NCI-H2081 (cell line): ENCODE data around the gene CCDC9.
"Not testable (repeated sequence)": the region's sequence is repeated elsewhere in the genome, so short reads cannot be mapped to it uniquely, and the experiment has no call there.

Experiments
- DNase-seq, 2 experiments: peaks; one replicate each; lab custom pipeline; 2025; lab: John Stamatoyannopoulos, UW

The CCDC9 gene

DNA sequence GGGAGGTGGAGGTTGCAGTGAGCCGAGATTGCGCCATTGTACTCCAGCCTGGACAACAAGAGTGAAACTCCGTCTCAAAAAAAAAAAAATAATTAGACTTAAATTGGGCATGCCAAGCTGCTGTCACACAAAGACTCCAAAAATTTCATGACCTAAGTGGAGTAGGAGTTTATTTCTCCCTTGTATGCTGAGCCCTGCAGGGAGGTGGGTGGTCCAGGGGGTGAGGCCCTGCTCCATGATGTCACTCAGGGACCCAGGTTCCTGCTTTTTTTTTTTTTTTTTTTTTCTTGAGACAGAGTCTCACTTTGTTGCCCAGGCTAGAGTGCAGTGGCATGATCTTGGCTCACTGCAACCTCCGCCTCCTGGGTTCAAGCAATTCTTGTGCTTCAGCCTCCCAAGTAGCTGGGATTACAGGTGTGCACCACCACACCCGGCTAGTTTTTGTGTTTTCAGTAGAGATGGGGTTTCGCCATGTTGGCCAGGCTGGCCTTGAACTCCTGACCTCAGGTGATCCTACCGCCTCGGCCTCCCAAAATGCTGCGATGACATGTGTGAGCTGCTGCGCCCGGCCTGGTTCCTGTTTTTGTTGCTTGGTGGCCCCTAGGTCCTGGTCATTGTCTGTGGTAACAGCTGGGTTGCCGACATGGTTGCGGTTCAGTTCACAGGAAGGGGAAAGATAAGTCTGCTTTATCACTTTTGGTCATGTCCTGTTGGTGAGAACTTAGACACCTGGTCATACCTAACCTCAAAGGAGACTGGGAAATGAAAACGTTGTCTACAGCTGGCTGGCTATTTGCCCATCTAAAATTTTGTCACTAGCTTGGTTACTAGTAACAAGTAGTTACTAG, 5.8 kb downstream of the CCDC9 start:
- DNase-seq = not testable (repeated sequence)

DNA sequence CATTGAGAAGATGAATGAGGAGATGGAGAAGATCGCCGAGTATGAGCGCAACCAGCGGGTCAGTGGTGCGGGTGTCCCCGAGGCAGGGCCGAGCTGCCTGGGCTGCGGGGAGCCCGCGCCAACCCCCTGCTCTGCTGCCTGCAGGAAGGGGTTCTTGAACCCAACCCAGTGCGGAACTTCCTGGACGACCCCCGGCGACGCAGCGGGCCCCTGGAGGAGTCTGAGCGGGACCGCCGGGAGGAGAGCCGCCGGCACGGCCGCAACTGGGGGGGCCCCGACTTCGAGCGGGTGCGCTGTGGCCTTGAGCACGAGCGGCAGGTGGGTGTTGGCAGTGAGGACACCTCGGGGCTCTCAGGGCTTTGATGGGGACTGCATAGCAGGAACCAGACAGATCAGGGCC, 8.3 kb downstream of the CCDC9 start:
- no peak for DNase-seq

DNA sequence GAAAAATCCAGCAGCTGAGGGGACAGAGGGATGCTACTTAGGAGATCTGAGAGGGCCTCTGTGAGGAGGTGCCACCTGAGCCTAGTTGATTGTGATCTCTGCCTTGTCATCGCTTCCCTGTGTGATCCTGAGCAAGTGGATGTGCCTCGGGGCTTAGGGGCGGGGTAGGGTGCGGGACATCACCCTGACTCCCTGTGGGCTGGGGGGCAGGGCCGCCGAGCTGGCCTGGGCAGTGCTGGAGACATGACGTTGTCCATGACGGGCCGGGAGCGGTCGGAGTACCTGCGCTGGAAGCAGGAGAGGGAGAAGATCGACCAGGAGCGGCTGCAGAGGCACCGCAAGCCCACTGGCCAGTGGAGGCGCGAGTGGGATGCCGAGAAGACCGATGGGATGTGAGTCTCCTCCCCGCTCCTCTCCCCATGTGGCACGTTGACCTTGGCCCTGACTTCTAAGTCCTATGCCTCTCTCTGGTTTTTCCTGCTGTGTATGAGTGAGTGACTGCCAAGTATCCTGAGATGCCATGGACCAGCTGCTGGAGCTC, 10.1 kb downstream of the CCDC9 start:
- no peak for DNase-seq

DNA sequence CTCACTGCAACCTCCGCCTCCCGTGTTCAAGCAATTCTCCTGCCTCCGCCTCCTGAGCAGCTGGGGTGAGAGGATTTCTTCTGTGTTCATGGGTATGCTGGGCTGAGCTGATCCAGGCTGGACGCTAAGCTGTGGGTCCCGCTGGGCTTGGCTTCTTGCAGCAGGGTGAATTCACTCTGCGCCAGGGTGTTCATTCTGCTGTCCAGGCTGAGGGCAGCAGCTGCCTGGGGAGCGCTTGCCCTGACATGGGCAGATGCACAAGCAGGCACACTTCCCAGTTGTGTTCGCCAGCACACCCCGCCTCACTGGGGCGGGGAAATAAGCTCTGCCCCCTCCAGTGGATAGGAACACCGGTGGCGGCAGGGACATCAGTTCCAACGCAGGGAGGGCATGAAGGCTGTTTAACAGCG, 11.0 kb downstream of the CCDC9 start:
- no peak for DNase-seq

DNA sequence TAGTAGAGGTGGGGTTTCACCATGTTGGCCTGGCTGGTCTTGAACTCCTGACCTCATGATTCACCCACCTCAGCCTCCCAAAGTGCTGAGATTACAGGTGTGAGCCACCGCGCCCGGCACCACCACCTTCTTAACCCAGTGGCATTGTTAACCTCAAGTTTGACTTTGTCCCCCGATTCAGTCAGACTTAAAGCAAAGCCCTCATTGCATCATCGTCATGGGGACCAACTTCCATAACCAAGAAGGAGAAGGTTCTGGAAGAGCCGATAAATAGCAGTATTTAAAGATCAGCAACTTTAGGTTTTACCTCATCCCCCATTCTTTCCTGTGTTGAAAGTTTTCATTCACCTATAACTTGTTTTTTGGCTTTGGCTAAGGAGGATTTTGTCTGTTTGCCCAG, 11.7 kb downstream of the CCDC9 start:
- no peak for DNase-seq

DNA sequence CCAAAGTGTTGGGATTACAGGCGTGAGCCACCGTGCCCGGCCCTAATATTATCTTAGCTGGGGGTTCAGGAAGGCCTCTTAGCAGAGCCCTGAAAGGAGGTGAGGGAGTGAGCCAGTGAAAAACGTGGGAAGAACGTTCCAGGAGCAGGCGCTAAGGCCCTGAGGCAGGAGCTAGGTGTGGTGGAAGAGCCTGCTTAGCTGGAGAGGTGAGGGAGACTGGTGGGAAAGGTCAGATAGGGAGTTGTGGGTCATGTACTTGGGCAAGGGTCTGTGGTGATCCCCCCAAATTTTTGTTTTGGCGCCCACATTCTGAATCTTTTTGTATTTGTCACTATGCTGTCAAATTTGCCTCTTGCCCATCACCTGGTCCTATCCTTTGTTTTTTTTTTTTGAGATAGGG, 13.3 kb downstream of the CCDC9 start:
- DNase-seq = no peak

DNA sequence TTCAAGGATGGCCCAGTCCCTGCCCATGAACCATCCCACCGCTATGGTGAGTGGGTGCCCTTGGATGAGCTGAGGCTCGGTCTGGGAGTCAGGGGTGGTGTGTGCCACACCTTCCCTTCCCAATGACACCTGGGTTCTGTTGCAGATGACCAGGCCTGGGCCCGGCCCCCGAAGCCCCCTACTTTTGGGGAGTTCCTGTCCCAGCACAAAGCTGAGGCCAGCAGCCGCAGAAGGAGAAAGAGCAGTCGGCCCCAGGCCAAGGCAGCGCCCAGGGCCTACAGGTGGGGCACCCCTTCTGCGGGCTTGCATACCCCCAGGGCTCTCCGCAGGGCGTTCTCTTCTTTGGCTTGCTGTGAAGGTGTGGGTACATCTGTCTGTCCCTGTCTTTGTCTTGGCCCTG, 14.1 kb downstream of the CCDC9 start:
- no peak for DNase-seq

DNA sequence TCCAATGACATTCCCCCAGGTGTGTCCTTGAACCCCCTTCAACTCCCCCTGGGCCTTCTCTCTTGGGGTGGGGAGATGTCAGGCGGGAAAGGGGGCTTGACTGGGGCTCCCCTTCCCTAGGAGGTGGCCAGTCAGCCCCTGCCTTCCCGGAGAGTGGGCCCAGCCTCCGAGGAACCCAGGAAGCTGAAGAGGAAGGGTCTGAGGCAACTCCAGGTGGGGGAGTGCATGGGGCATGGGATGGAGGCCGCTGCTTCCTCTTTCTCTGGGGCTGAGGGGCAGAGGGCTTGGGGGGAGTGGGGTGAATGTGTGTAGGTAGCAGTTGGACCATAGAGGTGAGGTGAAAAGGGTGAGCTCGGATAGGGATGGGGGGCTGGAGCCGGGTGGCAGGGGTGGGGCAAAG, 15.6 kb downstream of the CCDC9 start:
- no peak for DNase-seq

DNA sequence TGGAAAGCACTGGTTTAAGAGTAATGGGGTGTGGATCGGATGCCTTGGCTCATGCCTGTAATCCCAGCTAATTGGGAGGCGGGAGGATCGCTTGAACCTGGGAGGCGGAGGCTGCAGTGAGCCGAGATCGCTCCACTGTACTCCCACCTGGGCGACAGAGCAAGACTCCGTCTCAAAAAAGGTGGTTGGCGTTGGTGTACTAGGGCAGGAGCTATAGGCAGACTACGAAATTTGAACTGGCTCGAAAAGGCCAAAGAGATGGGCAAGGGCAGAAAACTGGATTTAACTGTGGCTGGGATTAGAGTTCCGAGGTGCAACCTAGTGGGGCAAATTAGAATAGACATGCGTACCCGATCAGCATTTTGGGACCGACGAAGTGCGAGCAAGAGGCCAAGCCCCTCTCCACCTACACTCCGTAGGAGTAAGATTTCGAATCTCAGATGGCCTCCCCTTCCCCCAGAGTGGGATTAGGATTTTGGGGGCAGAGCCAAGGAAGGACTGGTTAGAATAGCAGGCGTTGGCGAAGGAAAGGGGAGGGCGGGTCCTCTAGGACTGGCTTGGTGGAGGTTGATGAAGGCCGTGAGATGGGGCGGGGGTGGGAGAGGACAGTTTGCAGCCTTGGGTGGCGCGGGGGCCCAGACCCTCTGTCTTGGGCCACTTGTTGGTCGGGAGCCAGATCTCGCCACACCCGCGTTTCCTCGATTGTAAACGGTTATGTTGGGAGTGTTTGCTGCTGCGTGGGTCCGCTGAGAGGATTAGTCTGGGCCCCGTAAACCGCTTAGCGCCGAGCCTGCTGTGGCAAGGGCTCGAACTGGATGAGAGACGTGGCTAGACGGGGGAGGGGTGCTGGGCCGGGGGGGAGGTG, 16.4 kb downstream of the CCDC9 start:
- no peak for DNase-seq

DNA sequence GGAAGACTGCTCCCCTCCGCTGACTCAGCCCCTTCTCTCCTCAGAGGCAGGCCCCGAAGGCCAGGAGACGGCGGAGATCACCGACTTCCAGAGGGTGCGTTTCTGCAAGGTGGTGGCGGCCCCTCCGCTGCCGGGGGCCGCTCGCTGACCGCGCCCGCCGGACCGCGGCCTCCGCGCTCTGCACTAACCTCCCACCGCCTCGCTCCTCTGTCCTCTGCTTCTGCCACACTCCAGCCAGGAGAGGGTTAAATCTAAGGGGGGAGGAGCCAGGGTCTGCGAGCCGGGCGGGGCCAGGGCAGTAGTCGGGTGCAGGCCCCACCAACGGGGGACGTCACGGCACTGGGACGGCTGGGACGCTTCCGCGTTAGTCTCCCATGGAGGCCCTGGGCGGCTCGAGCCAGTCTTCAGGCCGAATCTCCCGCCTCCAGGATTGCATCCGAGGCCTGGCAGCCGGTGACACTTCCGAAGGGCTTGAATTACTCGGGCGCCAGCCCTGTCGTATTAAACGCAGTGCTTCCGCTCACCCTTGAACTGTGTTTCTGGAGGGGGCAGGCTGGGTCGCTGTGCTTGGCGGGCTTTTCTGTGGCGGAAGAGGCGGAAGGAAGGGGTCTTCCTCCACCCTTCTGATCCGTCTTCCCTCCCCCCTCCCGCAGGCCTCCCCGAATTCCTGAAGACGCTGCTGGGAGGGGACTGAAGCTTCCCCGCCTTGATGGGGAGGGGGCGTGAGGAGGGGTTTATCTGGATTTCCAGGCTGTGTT, 17.2 kb downstream of the CCDC9 start:
- peak; percentile 48 to 66 for DNase-seq

DNA sequence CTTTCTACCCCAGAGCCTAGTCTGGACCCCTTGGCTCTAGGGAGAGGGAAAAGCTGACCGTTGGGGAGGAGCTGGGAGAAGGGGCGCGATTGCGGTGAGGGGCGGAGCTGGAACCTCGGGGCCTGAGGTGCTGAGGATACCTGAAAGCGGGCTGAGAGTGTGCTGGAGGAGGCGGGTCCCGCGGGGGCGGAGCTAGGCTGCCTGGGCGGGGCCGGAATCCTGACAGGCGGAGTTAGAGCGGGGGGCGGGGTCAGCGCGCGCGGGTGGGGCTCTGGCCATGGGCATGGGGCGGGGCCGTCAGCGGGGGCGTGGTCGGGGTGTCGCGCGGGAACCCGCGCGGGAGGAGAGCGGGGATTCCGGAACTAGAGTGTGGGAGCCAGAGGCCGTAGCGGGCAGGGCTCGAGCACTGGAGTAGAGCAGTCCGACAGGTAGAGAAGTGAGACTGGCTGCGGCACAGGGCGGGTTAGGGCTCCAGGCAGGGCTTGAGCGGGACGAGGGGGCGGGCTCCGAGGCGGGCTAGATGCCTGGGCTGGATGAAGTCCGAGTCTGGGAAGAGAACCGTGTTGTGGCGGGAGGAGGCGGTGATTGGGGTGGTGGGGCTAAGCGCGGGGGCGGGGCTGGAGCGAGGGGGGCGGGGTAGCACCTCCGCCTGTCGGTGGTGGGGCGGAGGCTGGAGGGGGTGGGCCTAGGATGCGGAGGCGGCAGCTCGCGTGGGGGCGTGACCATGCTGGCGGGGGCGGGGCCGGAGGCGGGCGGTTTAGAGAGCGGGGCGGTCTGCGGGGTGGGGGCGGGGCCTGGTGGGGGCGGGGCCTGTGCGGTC, 18.0 kb downstream of the CCDC9 start, which contains the start of gene INAFM1:
INAFM1 (plus strand) TSS at position 815 of the 820 bp plus-strand sequence. CDS start 35 bp downstream, outside the sequence.
- peak; percentile 75 to 91 for DNase-seq

DNA sequence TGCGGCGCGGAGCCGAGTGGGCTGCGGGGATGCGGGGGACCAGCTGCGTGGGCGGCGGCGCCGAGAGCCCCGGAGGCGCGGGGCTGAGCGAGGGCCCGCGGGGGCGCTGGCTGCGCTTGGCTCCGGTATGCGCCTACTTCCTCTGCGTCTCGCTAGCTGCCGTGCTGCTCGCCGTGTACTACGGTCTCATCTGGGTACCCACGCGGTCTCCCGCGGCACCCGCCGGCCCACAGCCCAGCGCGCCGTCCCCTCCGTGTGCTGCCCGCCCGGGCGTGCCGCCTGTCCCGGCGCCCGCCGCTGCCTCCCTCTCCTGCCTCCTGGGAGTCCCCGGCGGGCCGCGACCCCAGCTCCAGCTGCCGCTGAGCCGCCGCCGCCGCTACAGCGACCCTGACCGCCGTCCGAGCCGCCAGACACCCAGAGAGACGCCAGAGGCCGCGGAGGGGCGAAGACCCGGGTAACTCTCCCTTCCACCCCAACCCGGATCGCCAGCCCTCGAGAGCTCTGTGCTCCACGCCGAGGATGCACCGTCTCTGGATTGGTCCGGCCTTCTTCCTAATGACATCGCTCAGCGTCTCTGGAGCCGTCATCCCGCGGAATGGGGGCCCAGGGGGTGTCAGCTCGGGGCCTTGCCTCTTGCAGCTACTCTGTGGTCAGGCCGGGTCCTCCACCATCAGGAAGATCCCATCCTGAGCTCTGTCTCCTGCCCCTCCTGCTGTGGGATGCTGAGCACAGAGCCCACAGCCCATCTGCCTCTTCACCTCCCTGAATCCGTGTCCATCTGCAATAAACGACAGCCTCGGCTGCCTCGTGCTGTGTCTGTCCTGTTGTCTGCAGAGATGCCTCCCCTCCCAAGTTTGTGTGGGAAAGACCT, 18.8 kb downstream of the CCDC9 start:
- no peak for DNase-seq

DNA sequence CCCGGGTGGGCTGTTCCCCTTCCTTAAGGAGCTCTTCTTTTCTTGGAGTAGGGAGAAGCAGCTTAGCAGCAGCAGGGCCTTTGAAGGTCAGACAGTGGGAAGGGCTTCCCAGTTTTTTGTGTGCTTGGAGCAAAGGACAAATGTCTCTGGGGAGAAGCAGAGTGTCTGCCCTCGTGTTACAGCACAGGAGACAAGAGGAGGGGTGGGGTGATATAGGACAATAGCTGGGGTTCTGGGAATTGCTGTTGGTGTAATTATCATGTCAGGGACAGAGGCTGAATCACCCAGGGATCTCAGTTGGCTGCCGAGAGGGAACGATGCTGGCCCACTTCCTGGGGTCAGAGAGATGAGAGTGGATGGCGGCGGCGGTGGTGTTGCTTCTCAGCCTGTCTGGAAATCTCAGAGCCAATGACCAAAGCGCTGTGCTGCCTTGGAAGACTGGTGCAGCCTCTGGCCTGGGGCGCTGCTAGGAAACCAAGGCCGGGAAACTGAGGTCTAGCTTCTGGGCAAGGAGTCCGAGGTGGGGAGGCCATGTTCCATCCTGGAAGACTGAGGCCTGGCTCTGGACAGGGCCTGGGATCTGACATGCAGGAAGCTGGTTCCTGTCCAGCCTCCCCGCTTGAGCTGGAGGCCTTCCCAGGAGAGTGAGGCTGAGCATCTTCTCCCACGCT, 19.6 kb downstream of the CCDC9 start:
- no peak for DNase-seq

DNA sequence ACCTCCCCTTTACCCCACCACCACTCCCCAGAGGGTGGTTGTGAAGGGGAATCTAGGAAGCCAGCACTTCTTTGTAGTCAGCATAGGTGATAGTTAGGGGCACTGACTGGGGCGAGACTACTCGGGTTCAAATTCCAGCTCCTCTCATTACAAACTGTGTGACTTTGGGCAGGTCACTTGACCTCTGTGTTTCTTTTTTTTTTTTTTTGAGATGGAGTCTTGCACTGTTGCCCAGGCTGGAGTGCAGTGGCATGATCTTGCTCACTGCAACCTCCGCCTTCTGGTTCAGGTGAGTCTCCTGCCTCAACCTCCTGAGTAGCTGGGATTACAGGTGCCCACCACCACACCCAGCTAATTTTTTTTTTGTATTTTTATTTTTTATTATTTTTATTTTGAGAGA, 20.2 kb downstream of the CCDC9 start:
- DNase-seq = not testable (repeated sequence)

DNA sequence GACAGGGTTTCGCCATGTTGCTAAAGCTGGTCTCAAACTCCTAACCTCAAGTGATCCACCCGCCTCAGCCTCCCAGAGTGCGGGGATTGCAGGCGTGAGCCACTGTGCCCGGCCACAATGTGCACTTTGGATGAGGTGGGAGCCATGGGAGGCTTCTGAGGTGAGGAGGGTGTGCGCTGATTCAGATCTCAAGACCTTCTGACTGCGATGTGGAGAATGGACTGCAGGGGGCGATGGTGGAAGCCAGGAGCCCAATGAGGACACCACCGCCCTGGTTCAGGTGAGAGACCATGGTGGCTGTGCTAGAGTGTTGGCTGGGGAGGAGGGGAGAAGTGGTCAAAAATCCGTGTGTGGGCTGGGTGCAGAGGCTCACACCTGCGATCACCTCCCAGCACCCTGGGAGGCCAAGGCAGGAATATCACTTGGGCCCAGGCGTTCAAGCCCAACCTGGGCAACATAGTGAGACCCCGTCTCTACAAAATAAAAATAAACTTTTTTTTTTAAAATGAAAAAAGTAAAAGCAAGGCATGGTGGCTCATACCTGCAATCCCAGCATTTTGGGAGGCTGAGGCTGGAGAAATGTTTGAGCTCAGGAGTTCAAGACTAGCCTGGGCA, 24.0 kb downstream of the CCDC9 start:
- DNase-seq = no peak

DNA sequence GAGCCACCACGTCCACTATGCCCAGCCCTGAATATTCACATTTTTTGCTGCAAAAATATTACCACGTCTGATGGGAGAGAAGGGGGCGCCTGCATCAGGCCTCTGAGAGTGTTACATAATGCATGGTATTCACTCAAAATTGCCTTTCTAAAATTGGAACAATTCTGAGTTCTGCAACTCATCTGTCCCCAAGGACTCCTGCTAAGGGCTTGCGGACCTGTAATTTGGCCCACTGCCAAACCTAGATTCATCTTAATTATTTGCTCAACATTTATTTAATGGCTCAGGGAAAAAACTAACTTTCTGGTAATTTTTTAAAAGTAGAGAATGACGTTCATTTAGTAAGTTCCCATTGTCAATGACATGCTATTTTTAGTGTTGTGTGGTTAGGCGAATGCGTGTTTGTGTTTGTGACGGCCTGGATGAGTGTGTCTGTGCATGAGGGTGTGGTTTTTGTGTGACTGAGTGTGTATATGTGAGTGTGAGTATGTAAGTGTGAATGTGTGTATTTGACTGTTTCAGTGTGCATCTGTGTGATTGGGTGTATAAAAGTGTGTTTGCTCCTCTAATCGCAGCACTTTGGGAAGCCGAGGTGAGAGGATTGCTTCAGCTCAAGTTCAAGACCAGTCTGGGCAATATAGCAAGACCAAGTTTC, 27.2 kb downstream of the CCDC9 start:
- DNase-seq = no peak

DNA sequence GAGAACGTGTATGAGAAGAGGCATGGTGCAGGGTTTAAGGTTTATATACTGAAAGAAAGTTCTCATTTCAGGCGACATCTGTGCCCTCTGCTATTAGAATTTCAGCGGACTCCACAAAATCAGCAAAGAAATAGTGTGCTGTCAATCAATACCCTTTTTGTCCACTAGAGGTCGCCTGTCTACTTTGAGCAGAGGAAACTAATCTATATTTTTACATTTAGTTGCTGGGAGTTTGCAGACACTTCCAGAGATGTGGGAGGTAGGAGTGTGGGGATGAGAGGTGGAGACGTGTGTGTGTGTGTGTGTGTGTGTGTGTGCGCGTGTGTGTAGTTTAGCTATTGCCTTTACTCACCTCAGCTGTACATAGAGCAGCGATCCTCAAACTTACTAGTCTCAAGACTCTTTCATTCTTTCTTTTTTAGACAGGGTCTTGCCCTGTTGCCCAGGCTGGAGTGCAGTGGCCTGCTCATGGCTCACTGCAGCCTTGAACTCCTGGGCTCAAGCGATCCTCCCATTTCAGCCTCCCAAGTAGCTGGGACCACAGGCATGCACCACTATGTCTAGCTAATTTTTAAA, 28.1 kb downstream of the CCDC9 start:
- DNase-seq = peak; percentile 45 to 50

DNA sequence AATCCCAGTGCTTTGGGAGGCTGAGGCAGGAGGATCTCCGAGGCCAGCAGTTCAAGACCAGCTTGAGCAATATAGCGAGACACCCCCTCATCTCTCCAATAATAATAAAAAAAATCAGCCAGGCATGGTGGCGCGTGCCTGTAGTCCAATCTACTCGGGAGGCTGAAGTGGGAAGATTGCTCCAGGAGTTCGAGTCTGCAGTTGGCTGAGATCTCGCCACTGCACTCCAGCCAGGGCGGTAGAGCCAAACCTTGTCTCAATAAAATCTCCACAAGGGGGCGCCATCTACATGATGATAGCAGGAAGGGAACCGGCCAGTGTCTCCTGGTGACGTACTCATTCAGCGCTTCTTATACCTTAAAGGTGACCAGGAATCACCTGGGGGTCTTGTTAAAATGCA, 39.7 kb downstream of the CCDC9 start:
- DNase-seq = peak; percentile 83 to 92
